Measurements from ENCODE around the gene OSBP. TPM values are rescaled to one million over a fixed set of nuclear protein-coding genes. Genes with fewer than 3 reads are reported as not detected.

The OSBP gene
- total RNA-seq, 1 donor from 2014 or later = 40.5 TPM

DNA sequence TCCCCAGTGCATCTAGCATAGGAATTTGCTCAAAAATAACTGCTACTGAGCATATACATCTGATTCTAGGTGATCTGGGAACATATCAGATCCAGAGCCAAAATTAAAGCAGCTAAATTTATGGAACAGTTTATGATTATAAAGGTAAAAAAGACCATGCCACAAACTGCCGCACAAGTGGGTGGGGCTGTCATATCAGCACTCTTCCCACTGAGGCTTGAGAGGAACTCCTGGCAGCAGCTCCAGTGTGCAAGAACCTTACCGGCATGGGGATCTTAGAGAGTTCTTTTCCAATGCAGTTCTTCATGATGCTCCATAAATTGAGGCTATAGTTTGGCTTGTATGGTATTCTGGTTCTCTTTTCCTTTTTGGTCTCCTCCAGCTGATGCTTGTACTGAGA, 15.3 kb downstream of the OSBP start:
- TF ChIP-seq, protein P1, sequence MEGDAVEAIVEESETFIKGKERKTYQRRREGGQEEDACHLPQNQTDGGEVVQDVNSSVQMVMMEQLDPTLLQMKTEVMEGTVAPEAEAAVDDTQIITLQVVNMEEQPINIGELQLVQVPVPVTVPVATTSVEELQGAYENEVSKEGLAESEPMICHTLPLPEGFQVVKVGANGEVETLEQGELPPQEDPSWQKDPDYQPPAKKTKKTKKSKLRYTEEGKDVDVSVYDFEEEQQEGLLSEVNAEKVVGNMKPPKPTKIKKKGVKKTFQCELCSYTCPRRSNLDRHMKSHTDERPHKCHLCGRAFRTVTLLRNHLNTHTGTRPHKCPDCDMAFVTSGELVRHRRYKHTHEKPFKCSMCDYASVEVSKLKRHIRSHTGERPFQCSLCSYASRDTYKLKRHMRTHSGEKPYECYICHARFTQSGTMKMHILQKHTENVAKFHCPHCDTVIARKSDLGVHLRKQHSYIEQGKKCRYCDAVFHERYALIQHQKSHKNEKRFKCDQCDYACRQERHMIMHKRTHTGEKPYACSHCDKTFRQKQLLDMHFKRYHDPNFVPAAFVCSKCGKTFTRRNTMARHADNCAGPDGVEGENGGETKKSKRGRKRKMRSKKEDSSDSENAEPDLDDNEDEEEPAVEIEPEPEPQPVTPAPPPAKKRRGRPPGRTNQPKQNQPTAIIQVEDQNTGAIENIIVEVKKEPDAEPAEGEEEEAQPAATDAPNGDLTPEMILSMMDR (IDR thresholded peaks at IDR 0.05) = no peak
- TF ChIP-seq POLR2AphosphoS5 (IDR thresholded peaks at IDR 0.05; ENCODE audit: insufficient read depth in 1 of 2, low read depth in 1 of 2) (no peak), POLR2A (IDR thresholded peaks at IDR 0.05) (no peak)
- DNase-seq (ENCODE audit: extremely low spot score in 2 of 2) = no peak
- Histone ChIP-seq H3K27ac (no peak overlapping the region), H3K4me1 (no peaks in the 10 kb centered on the region), H3K4me3 (no peak overlapping the region), H3K36me3 (peaks cover 0 to 86% of the 10 kb centered on the region in 2 donors), H3K9me3 (no peaks in the 10 kb centered on the region), H3K27me3 (no peaks in the 10 kb centered on the region)
- intact Hi-C loops (cut with DNase I) = no loop called here

DNA sequence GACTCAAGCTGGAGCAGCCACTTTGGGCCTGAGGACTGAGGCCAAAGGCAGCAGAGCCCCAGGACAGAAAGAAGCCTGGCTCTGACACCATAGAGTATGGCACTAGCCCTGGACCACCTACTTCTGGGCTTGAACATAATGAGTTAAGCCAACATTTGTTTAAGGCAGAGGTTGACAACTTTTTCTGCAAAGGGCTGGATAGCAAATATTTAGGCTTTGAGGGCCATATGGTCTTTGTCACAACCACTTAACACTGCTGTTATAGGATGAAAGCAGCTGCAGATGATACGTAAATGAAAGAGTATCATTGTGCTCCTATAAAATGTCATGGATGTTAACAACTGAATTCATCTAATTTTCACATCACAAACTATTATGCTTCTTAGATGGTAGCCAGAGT, 16.6 kb downstream of the OSBP start:
- intact Hi-C loops (cut with DNase I) = no loop called here
- H3K4me3 ChIP-seq = no peak overlapping the region
- peaks cover under 1 to 90% of the 10 kb centered on the region in 2 donors for H3K36me3 ChIP-seq
- H3K27ac ChIP-seq = no peak overlapping the region
- no peaks in the 10 kb centered on the region for H3K9me3 ChIP-seq
- no peaks in the 10 kb centered on the region for H3K27me3 ChIP-seq
- DNase-seq (ENCODE audit: extremely low spot score in 2 of 2) = no peak
- TF ChIP-seq POLR2A (IDR thresholded peaks at IDR 0.05) = no peak
- TF ChIP-seq, protein P1 (IDR thresholded peaks at IDR 0.05) = no peak
- TF ChIP-seq POLR2AphosphoS5 (IDR thresholded peaks at IDR 0.05; ENCODE audit: insufficient read depth in 1 of 2, low read depth in 1 of 2) = no peak
- no peaks in the 10 kb centered on the region for H3K4me1 ChIP-seq

DNA sequence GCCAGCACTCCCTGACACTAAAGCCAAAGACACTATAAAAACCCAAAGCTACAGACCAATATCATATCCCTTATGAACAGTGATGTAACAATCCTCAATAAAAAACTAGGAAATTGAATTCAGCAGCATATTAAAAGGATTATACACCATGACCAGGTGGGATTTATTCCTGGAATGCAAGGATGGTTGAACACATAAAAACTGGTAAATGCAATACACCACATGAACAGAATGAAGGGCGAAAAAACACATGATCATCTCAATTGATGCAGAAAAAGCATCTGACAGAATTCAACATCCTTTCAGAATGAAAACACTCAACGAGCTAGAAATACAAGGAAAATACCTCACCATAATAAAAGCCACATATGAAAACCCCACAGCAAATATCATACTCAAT, 31.3 kb downstream of the OSBP start:
- Histone ChIP-seq H3K9me3 (peaks cover 3% of the 10 kb centered on the region), H3K4me1 (no peaks in the 10 kb centered on the region), H3K36me3 (peaks cover 0 to 73% of the 10 kb centered on the region in 2 donors), H3K4me3 (no peak overlapping the region), H3K27ac (no peak overlapping the region), H3K27me3 (no peaks in the 10 kb centered on the region)
- intact Hi-C loops (cut with DNase I) = no loop called here
- DNase-seq (ENCODE audit: extremely low spot score in 2 of 2) = no peak
- no peak for TF ChIP-seq POLR2AphosphoS5 (IDR thresholded peaks at IDR 0.05; ENCODE audit: insufficient read depth in 1 of 2, low read depth in 1 of 2)
- TF ChIP-seq, protein P1 (IDR thresholded peaks at IDR 0.05) = no peak
- TF ChIP-seq POLR2A (IDR thresholded peaks at IDR 0.05) = no peak

DNA sequence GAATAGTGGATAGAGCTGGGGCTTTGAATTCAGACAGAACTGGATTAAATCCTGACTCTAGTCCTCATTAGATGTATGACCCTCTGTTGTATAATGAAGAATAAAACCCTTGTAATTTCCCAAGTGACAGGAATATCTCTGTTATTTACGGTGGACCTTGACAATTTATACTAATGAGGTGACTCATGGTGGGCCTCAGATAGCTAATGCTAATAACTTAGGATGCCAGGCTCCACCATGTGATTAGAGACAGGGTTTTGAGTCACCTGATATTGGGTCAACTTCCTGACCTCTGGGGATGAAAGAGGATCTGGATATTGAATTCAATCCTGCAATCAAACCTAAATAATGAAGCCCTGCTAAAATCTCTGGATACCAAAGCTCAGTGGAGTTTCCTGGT, 33.6 kb downstream of the OSBP start:
- Histone ChIP-seq H3K9me3 (peaks cover 3% of the 10 kb centered on the region), H3K36me3 (peaks cover 0 to 83% of the 10 kb centered on the region in 2 donors), H3K27ac (no peak overlapping the region), H3K4me3 (no peak overlapping the region), H3K4me1 (no peaks in the 10 kb centered on the region), H3K27me3 (no peaks in the 10 kb centered on the region)
- intact Hi-C loops (cut with DNase I) = no loop called here
- TF ChIP-seq POLR2A (IDR thresholded peaks at IDR 0.05) = no peak
- no peak for TF ChIP-seq POLR2AphosphoS5 (IDR thresholded peaks at IDR 0.05; ENCODE audit: insufficient read depth in 1 of 2, low read depth in 1 of 2)
- TF ChIP-seq, protein P1 (IDR thresholded peaks at IDR 0.05) = no peak
- no peak for DNase-seq (ENCODE audit: extremely low spot score in 2 of 2)

DNA sequence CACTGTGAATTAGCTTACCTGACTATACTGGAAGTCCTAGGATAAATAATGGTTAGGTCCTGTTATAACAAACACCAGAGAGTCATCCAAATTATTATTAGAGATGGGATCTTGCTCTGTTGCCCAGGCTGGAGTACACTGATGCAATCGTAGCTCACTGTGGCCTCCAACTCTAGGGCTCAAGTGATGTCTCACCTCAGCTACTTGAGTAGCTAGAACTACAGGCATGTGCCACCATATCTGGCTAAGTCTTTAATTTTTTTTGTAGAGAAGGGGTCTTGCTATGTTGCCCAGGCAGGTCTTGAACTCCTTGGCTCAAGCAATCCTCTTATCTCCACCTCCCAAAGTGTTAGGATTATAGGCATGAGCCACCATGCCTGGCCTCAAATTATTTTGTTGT, 37.2 kb downstream of the OSBP start:
- Histone ChIP-seq H3K4me3 (no peak overlapping the region), H3K9me3 (no peaks in the 10 kb centered on the region), H3K4me1 (peaks cover 21% of the 10 kb centered on the region), H3K27ac (no peak overlapping the region), H3K27me3 (no peaks in the 10 kb centered on the region), H3K36me3 (peaks cover 0 to 71% of the 10 kb centered on the region in 2 donors)
- TF ChIP-seq POLR2AphosphoS5 (IDR thresholded peaks at IDR 0.05; ENCODE audit: insufficient read depth in 1 of 2, low read depth in 1 of 2) = no peak
- TF ChIP-seq POLR2A (IDR thresholded peaks at IDR 0.05) = no peak
- TF ChIP-seq, protein P1 (IDR thresholded peaks at IDR 0.05) = no peak
- DNase-seq (ENCODE audit: extremely low spot score in 2 of 2) = no peak
- intact Hi-C loops (cut with DNase I) = no loop called here
